GM12892 (cell line): Measurements from ENCODE around the gene MOB2.

Source experiments
- DNase-seq: peaks from one replicate; pipeline ENCODE4 v3.0.0; 2011; ENCODE audit not compliant: insufficient read length
- FAIRE-seq: peaks from 2 replicates; lab custom pipeline; 2011; peaks lifted over from hg19 to GRCh38; lab: Jason Lieb, UNC
- POLR2A ChIP-seq: IDR thresholded peaks from 2 replicates; pipeline ENCODE4 v1.6.1; 2011; ENCODE audit warnings: low read depth, low read length, control low read depth
- POLR2AphosphoS5 ChIP-seq: IDR thresholded peaks from 2 replicates; pipeline ENCODE4 v1.6.1; 2011; ENCODE audit warnings: low read depth, low read length, control low read depth
- TAF1 ChIP-seq: IDR thresholded peaks from 2 replicates; pipeline ENCODE4 v1.6.1; 2011; ENCODE audit warnings: low read depth, mild to moderate bottlenecking, control low read depth, low read length, borderline replicate concordance

Gene MOB2

DNA sequence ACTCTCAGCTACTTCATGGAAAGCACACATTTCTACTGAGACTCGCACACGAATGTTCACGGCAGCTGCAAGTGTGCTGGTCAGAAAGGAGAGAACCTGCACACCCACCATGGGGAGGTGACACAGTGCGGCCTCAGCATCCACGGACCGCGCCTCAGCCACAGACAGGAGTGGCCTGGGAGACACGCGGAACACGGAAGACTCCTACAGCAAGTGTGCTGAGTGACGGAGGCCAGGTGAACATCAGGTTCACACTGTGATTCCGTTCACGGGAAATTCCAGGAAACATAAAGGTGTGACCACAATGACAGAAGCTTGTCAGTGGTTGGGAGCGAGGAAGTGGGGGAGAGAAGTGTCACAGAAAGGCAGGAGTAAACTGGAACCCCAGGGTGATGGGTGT is 13.3 kb upstream of the MOB2 start:
- FAIRE-seq (no peak), DNase-seq (no peak)
- TF ChIP-seq POLR2A: no peak
- no peak for TF ChIP-seq TAF1
- no peak for TF ChIP-seq POLR2AphosphoS5

- FAIRE-seq (no peak), DNase-seq (no peak)
- TF ChIP-seq TAF1: no peak
- no peak for TF ChIP-seq POLR2A
- no peak for TF ChIP-seq POLR2AphosphoS5
Observed at GRCh38 chr11:1499261-1499890, 12.8 kb upstream of the MOB2 start.

DNA sequence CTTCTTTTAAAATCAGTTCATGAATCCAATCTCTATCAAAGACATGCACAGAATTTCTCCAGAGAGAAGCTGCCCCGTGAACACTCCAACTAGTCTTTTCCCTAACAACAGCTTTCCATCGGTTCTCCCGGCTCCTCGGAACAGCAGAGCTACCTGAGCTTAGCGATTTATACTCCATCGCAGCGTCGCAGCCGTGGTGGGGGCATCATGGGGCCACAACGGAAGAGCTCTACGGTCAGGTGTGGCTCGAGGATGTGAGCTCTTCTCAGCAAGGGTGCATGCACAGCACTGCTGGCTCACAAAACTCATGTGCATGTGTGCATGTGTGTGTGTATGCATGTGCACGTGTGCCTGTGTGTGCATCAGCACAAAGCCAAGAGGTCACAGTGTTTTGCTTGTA is 11.7 kb upstream of the MOB2 start:
- FAIRE-seq: peak; percentile 9

DNA sequence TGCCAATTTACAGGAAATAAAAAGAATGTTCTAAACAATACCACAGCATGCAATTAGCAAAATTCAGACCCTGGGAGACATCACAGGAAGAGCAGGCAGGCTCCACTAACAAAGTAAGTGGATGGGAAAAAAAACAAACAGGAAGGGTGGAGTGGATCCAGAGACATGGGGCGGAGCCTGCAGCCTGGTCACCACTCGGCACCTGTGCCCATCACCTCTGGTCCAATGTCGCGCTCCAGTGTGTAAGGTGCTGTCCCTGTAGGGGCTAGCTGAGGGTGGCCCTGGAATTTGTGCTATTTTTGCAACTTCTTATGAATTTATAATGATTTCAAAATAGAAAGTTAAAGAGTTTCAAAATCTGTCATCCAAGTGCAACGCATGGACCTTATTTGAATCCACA is 11.0 kb upstream of the MOB2 start:
- no peak for TF ChIP-seq POLR2A
- TF ChIP-seq POLR2AphosphoS5: no peak
- TF ChIP-seq TAF1: no peak
- DNase-seq (no peak), FAIRE-seq (no peak)

More for the DNA sequence above, 11.7 kb upstream of the MOB2 start:
- TF ChIP-seq POLR2AphosphoS5 (no peak), POLR2A (no peak), TAF1 (no peak)
- no peak for DNase-seq

DNA sequence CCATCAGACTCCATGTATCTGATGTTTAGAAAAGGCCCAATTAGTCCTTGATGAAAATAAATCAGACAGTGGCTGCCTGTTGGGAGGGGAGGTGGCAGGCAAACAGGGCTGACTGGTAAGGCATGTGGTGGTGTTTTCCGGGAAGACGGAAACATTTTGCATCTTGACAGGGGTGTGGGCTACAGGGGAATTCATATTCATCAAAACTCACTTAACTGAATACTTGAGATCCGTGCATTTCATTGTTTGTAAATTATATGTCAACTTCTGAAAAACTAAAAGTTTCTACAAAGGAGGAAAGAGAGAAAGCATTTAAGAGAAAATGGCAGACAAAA is 10.1 kb upstream of the MOB2 start:
- FAIRE-seq (no peak), DNase-seq (no peak)
- no peak for TF ChIP-seq POLR2AphosphoS5
- no peak for TF ChIP-seq TAF1
- TF ChIP-seq POLR2A: no peak

GRCh38 chr11:1496091-1496760 is 9.6 kb upstream of the MOB2 start:
- DNase-seq (no peak), FAIRE-seq (no peak)
- TF ChIP-seq POLR2AphosphoS5 (no peak), TAF1 (no peak), POLR2A (no peak)

DNA sequence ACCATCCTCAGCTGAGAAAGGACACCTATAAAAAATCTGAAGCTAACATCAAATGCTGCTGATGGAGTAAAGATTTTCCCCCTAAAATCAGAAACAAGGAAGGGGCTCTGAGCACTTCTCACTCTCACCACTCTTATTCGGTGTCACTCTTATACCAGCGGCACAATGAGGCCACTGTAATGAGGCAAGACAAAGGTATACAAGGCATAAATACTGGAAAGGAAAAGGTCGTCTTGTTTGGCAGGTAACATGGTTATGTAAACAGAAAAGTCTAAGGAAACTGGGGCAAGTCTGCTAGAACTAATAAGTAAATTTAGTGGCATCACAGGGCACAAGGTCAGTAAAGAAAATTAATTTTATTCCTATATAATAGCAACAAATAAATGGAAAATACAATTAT is 8.1 kb upstream of the MOB2 start:
- FAIRE-seq: no peak
- no peak for DNase-seq
- TF ChIP-seq POLR2A: no peak
- TF ChIP-seq TAF1: no peak
- no peak for TF ChIP-seq POLR2AphosphoS5

DNA sequence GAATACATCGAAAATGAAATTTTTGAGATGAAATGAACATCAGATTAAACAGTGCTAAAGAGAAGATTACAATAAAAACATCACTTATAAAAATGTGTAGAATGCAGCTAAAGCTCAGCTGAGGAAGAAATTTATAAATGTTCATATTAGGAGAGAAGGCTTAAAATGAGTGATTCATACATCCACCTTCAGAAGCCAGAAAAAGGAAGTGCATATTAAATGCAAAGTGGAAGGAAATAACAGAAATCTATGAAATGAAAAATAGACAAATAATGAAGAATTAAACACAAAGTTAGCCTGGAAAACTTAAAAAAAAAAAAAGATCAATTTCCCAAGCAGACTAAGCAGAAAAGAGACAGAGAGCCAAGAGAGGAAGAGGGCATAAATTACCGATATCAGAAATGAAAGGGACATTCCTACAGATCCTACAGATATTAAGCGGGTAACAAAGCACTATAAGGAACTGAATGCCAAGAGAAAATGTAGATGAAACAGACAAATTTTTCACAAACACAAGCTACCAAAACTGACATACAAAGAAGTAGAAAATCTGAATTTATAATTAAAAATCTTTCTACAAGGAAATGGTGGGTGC is 7.2 kb upstream of the MOB2 start:
- FAIRE-seq: no peak

DNA sequence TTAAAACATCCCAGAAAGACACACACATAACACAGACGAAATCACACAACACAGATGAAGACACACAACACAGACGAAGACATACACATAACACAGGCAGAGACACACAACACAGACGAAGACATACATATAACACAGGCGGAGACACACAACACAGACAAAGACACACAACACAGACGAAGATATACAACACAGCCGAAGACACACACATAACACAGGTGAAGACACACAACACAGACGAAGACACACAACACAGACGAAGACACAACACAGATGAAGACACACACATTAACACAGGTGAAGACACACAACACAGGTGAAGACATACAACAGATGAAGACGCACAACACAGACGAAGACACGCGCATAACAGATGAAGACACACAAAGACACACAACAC is 4.8 kb upstream of the MOB2 start:
- FAIRE-seq (peak; percentile 84), DNase-seq (no peak)
- TF ChIP-seq POLR2AphosphoS5 (no peak), POLR2A (no peak), TAF1 (no peak)

More for the DNA sequence above, 7.2 kb upstream of the MOB2 start:
- no peak for TF ChIP-seq POLR2AphosphoS5
- TF ChIP-seq POLR2A: no peak
- no peak for TF ChIP-seq TAF1
- DNase-seq: no peak

- FAIRE-seq (no peak), DNase-seq (no peak)
- TF ChIP-seq POLR2AphosphoS5 (no peak), TAF1 (no peak), POLR2A (no peak)
Observed at GRCh38 chr11:1490651-1491050, 4.1 kb upstream of the MOB2 start.

GRCh38 chr11:1488575-1489180 is 2.1 kb upstream of the MOB2 start:
- DNase-seq (no peak), FAIRE-seq (no peak)
- TF ChIP-seq TAF1 (no peak), POLR2AphosphoS5 (no peak), POLR2A (no peak)

GRCh38 chr11:1487851-1488574 is 1.4 kb upstream of the MOB2 start:
- FAIRE-seq: no peak
- TF ChIP-seq TAF1 (no peak), POLR2A (no peak), POLR2AphosphoS5 (no peak)

More at GRCh38 chr11:1487851-1488574, 1.4 kb upstream of the MOB2 start:
- DNase-seq: no peak
